H1 (cell line): ENCODE measurements around the gene ZBED5. TPM values are rescaled to one million over a fixed set of nuclear protein-coding genes. Genes with fewer than 3 reads are reported as not detected.

ENCODE experiments used
- CTCF ChIA-PET: fragments of 300-600 bp; sonication (Branson Sonifier 250); formaldehyde crosslinking; loops from one replicate; lab custom pipeline; 2021; ENCODE audit not compliant: partially characterized antibody; lab: Charles Lee
- POLR2A ChIA-PET: fragments of 300-600 bp; sonication (Branson Sonifier 250); formaldehyde crosslinking; loops from one replicate; lab custom pipeline; 2021; ENCODE audit warnings: inconsistent platforms; ENCODE audit not compliant: partially characterized antibody; lab: Charles Lee
- DNase-seq, 2 experiments: peaks; one replicate each; pipeline versions ENCODE4 v3.0.0 to v3.0.0-alpha.2; 2010 to 2022; ENCODE audit warnings: low spot score in 2 of 2, low read depth in 1 of 2, mixed read lengths in 1 of 2
- FAIRE-seq: peaks from 2 replicates; lab custom pipeline; 2011; peaks lifted over from hg19 to GRCh38; lab: Jason Lieb, UNC
- H2AFZ ChIP-seq: 2 replicates; pipeline ENCODE4 v1.8.1; 2012; ENCODE audit warnings: low read length, inconsistent platforms
- H2AK5ac ChIP-seq: 2 replicates; pipeline ENCODE4 v1.6.1; 2013; ENCODE audit warnings: low read depth, low read length
- H2BK120ac ChIP-seq: replicated peaks from 2 replicates; pipeline ENCODE3; 2013; ENCODE audit warnings: low read depth, low read length, inconsistent platforms
- H2BK12ac ChIP-seq: 2 replicates; pipeline ENCODE4 v1.6.1; 2013; ENCODE audit warnings: low read depth, low read length
- H2BK15ac ChIP-seq: 2 replicates; pipeline ENCODE4 v1.6.1; 2013; ENCODE audit warnings: low read length
- H2BK20ac ChIP-seq: 2 replicates; pipeline ENCODE4 v1.6.1; 2013; ENCODE audit warnings: low read length
- H2BK5ac ChIP-seq: 2 replicates; pipeline ENCODE4 v1.6.1; 2013; ENCODE audit warnings: low read depth, low read length
- H3K14ac ChIP-seq: 2 replicates; pipeline ENCODE4 v1.6.1; 2013; ENCODE audit warnings: inconsistent platforms; ENCODE audit not compliant: insufficient read length
- H3K18ac ChIP-seq: 2 replicates; pipeline ENCODE4 v1.6.1; 2013; ENCODE audit warnings: low read length; ENCODE audit errors: extremely low read depth
- H3K23ac ChIP-seq: 2 replicates; pipeline ENCODE4 v1.6.1; 2013; ENCODE audit warnings: inconsistent platforms; ENCODE audit not compliant: insufficient read length
- H3K23me2 ChIP-seq: 2 replicates; pipeline ENCODE4 v1.6.1; 2013; ENCODE audit warnings: low read depth, low read length
- H3K27ac ChIP-seq: 2 replicates; pipeline ENCODE4 v1.6.1; 2011; ENCODE audit warnings: low read depth, low read length, inconsistent platforms
- H3K27me3 ChIP-seq, 4 experiments: replicated peaks in 1 of 4; 1 replicate in 1 of 4; 2 replicates in 3 of 4; pipeline versions ENCODE4 v1.6.1 to v1.8.1; 2011 to 2013; ENCODE audit warnings: low read length in 3 of 4, mild to moderate bottlenecking in 3 of 4, inconsistent platforms in 2 of 4, mixed read lengths in 2 of 4, moderate library complexity in 1 of 4; ENCODE audit not compliant: control insufficient read depth in 3 of 4, insufficient read depth in 3 of 4; ENCODE audit errors: extremely low read depth in 1 of 4
- H3K36me3 ChIP-seq, 4 experiments: 2 replicates each; pipeline versions ENCODE4 v1.6.1 to v1.8.1; 2011 to 2013; ENCODE audit warnings: mild to moderate bottlenecking in 4 of 4, low read length in 3 of 4, moderate library complexity in 2 of 4, control low read depth in 1 of 4, inconsistent platforms in 1 of 4; ENCODE audit not compliant: insufficient read depth in 4 of 4, control insufficient read depth in 2 of 4
- H3K4ac ChIP-seq: replicated peaks from 2 replicates; pipeline ENCODE3; 2013; ENCODE audit warnings: low read length, low read depth, mixed read lengths, inconsistent platforms; ENCODE audit not compliant: insufficient read length
- H3K4me1 ChIP-seq, 4 experiments: replicated peaks in 1 of 4; 1 replicate in 1 of 4; 2 replicates in 3 of 4; pipeline versions ENCODE4 v1.6.1 to v1.8.1; 2011 to 2013; ENCODE audit warnings: low read length in 3 of 4, inconsistent platforms in 2 of 4, mixed read lengths in 1 of 4; ENCODE audit not compliant: insufficient read depth in 4 of 4, control insufficient read depth in 3 of 4
- H3K4me2 ChIP-seq, 2 experiments: 2 replicates each; pipeline versions ENCODE4 v1.6.1 to v1.8.1; 2011 to 2013; ENCODE audit warnings: low read depth in 2 of 2, low read length in 2 of 2, control low read depth in 1 of 2, inconsistent platforms in 1 of 2, mild to moderate bottlenecking in 1 of 2; ENCODE audit not compliant: insufficient read depth in 1 of 2
- H3K4me3 ChIP-seq, 4 experiments: fragments of 200-600, 300-600 bp in 1 of 4; sonication (generic), shearing (Covaris generic), sonication (Bioruptor Twin) in 1 of 4; 2 replicates each; pipeline versions ENCODE4 v1.5.1 to v1.8.1; 2011 to 2016; ENCODE audit warnings: low read length in 4 of 4, low read depth in 3 of 4, control low read depth in 2 of 4, inconsistent platforms in 2 of 4, mild to moderate bottlenecking in 2 of 4, mixed read lengths in 1 of 4, moderate library complexity in 1 of 4; ENCODE audit not compliant: insufficient read depth in 2 of 4; ENCODE audit errors: extremely low read depth in 1 of 4
- H3K56ac ChIP-seq: replicated peaks from 2 replicates; pipeline ENCODE3; 2013; ENCODE audit warnings: low read depth, mild to moderate bottlenecking, mixed read lengths, low read length, inconsistent platforms; ENCODE audit not compliant: insufficient read length
- H3K79me1 ChIP-seq: 2 replicates; pipeline ENCODE4 v1.6.1; 2013; ENCODE audit warnings: low read depth, low read length, control low read depth
- H3K79me2 ChIP-seq, 2 experiments: 2 replicates each; pipeline versions ENCODE4 v1.6.1 to v1.8.1; 2012 to 2013; ENCODE audit warnings: low read length in 2 of 2, mild to moderate bottlenecking in 2 of 2, inconsistent platforms in 1 of 2; ENCODE audit not compliant: insufficient read depth in 2 of 2, control insufficient read depth in 1 of 2
- H3K9ac ChIP-seq, 4 experiments: replicated peaks in 1 of 4; 1 replicate in 1 of 4; 2 replicates in 3 of 4; pipeline versions ENCODE4 v1.6.1 to v1.8.1; 2011 to 2013; ENCODE audit warnings: low read depth in 3 of 4, low read length in 3 of 4, control low read depth in 2 of 4, mild to moderate bottlenecking in 2 of 4, moderate library complexity in 2 of 4, inconsistent platforms in 1 of 4; ENCODE audit errors: extremely low read depth in 1 of 4
- H3K9me3 ChIP-seq, 2 experiments: 2 replicates each; pipeline versions ENCODE4 v1.6.1 to v1.8.1; 2012 to 2013; ENCODE audit warnings: mild to moderate bottlenecking in 2 of 2, moderate library complexity in 2 of 2, control low read depth in 1 of 2, inconsistent platforms in 1 of 2, low read depth in 1 of 2, low read length in 1 of 2, mixed read lengths in 1 of 2; ENCODE audit not compliant: insufficient read depth in 2 of 2
- H4K20me1 ChIP-seq, 2 experiments: replicated peaks in 1 of 2; 2 replicates each; pipeline versions ENCODE3 to v1.8.1; 2011 to 2013; ENCODE audit warnings: inconsistent platforms in 2 of 2, low read length in 2 of 2, mild to moderate bottlenecking in 1 of 2; ENCODE audit not compliant: insufficient read depth in 2 of 2, control insufficient read depth in 1 of 2
- H4K5ac ChIP-seq: 2 replicates; pipeline ENCODE4 v1.6.1; 2013; ENCODE audit warnings: low read length, low read depth, mixed read lengths, inconsistent platforms; ENCODE audit not compliant: insufficient read length
- H4K8ac ChIP-seq: 2 replicates; pipeline ENCODE4 v1.8.0; 2013; ENCODE audit warnings: mild to moderate bottlenecking, moderate library complexity, low read length, inconsistent platforms; ENCODE audit not compliant: insufficient read depth; ENCODE audit errors: extremely low read depth
- H4K91ac ChIP-seq: replicated peaks from 2 replicates; pipeline ENCODE3; 2013; ENCODE audit warnings: low read length, mixed read lengths, inconsistent platforms; ENCODE audit not compliant: insufficient read length
- ATF3 ChIP-seq: IDR thresholded peaks from 2 replicates; pipeline ENCODE4 v1.6.1; 2011; ENCODE audit warnings: low read depth, mild to moderate bottlenecking, low read length; ENCODE audit not compliant: insufficient read depth
- BCL11A ChIP-seq, 2 experiments: IDR thresholded peaks; one replicate each; pipeline ENCODE4 v1.6.1; 2011; ENCODE audit warnings: low read depth in 2 of 2, low read length in 2 of 2, mild to moderate bottlenecking in 2 of 2
- CHD1 ChIP-seq: IDR thresholded peaks from 2 replicates; pipeline ENCODE4 v1.6.1; 2012; ENCODE audit warnings: low read depth, low read length, improper control_type of control experiment
- EP300 ChIP-seq, 2 experiments: IDR thresholded peaks; 1 replicate in 1 of 2; 2 replicates in 1 of 2; pipeline ENCODE4 v1.6.1; 2011 to 2012; ENCODE audit warnings: low read depth in 2 of 2, low read length in 2 of 2, mild to moderate bottlenecking in 2 of 2, borderline replicate concordance in 1 of 2, inconsistent platforms in 1 of 2, moderate library complexity in 1 of 2
- HDAC6 ChIP-seq: IDR thresholded peaks from one replicate; pipeline ENCODE4 v1.7.1; 2012; ENCODE audit warnings: low read depth, mild to moderate bottlenecking, inconsistent platforms, low read length, moderate library complexity
- KDM1A ChIP-seq: fragments of 200-600, 300-600 bp; sonication (generic); IDR thresholded peaks from 2 replicates; pipeline ENCODE4 v1.7.1; 2016; ENCODE audit warnings: mild to moderate bottlenecking, low read length, borderline replicate concordance
- NANOG ChIP-seq: IDR thresholded peaks from 2 replicates; pipeline ENCODE4 v1.6.1; 2011; ENCODE audit warnings: low read length, low read depth, mild to moderate bottlenecking, inconsistent platforms; ENCODE audit not compliant: insufficient read depth, poor library complexity, severe bottlenecking
- NRF1 ChIP-seq: IDR thresholded peaks from 2 replicates; pipeline ENCODE4 v1.6.1; 2011; ENCODE audit warnings: mild to moderate bottlenecking, low read depth, low read length, improper control_type of control experiment
- WGBS, 2 experiments: shearing (Covaris generic) in 1 of 2; methylation state at CpG; one replicate each; pipeline versions ENCODE4 v1.1.6 to v1.1.7; 2013 to 2015; ENCODE audit warnings: low lambda C conversion rate in 2 of 2, mixed read lengths in 2 of 2, inconsistent platforms in 1 of 2, low coverage in 1 of 2, missing lambda C conversion rate in 1 of 2; ENCODE audit not compliant: insufficient replicate concordance in 2 of 2, insufficient coverage in 1 of 2, insufficient read length in 1 of 2; ENCODE audit errors: extremely low coverage in 1 of 2, missing lambda C conversion rate in 1 of 2; 5-methylcytosine and 5-hydroxymethylcytosine counted together
- polyA plus RNA-seq, 7 experiments: library from polyadenylated mRNA; depleted of rRNA in 3 of 7; stranded (reverse) in 5 of 7; unstranded in 2 of 7; fragments of >200 nt in 5 of 7; fragments of 200-250 nt in 2 of 7; gene quantifications; 1 replicate in 5 of 7; 2 replicates in 1 of 7; 4 replicates in 1 of 7; pipeline versions ENCODE4 v1.2.1 to v1.2.3, GENCODE V29; 2011 to 2013; ENCODE audit warnings: missing spikeins in 2 of 7, mixed read lengths in 2 of 7
- total RNA-seq: library from RNA; stranded (reverse); fragmentation: NEBNext Ultra II Directional; extraction: Animal tissue kit (Norgen Biotek cat#: 25700); gene quantifications from 2 replicates; pipeline ENCODE4 v1.2.1, GENCODE V29; 2021

ZBED5 gene
- total and polyA plus RNA-seq, 2 of the 8 experiments (the other 6 are each of a cell fraction or from before 2014, with no cell fraction given): 54.2 to 94.7 TPM

GRCh38 chr11:10824888-10825287 is 33.0 kb downstream of the ZBED5 start:
- no peak overlapping the region for H3K14ac ChIP-seq
- POLR2A ChIA-PET: interaction anchor here (0.7 to 2.4 kb wide), 3 partner anchors 13 to 20 kb away, joined by 3 to 15 read pairs (median 3); partner anchors contain the start of gene EIF4G2
- no peak overlapping the region for H2BK20ac ChIP-seq
- H3K23ac ChIP-seq: no peak overlapping the region
- no peaks in the 10 kb centered on the region for H3K4me1 ChIP-seq
- TF ChIP-seq KDM1A (no peak), ATF3 (no peak), NRF1 (no peak), EP300 (IDR thresholded peaks at IDR 0.05; ENCODE audit: borderline replicate concordance in 1 of 2, low read depth in 2 of 2, low read length in 2 of 2) (no peak), HDAC6 (no peak), NANOG (no peak), BCL11A (IDR thresholded peaks at IDR 0.05; ENCODE audit: low read depth in 2 of 2, low read length in 2 of 2) (no peak), CHD1 (no peak)
- H3K56ac ChIP-seq: no peak overlapping the region
- H4K8ac ChIP-seq: no peak overlapping the region
- H2BK12ac ChIP-seq: no peak overlapping the region
- 0 out of 4 replicates have a peak, but pooled peaks cover 0 to 4% of the 10 kb centered on the region in 2 experiments for H3K9me3 ChIP-seq
- H3K27ac ChIP-seq: no peak overlapping the region
- no peaks in the 10 kb centered on the region for H3K79me1 ChIP-seq
- WGBS, 2 experiments: 91% methylated on average over 3 of the region's 3 CpGs; no CpG with 5 or more reads in 1 of the 2 experiments
- H3K79me2 ChIP-seq: no peaks in the 10 kb centered on the region
- CTCF ChIA-PET: no interaction called here
- H2BK120ac ChIP-seq: no peak overlapping the region
- FAIRE-seq: no peak
- no peak overlapping the region for H2BK15ac ChIP-seq
- H2AK5ac ChIP-seq: no peak overlapping the region
- no peak overlapping the region for H4K91ac ChIP-seq
- peaks cover 1% of the 10 kb centered on the region; the same call in 1 of the 2 replicates for H3K23me2 ChIP-seq
- H3K9ac ChIP-seq: no peak overlapping the region
- H4K20me1 ChIP-seq: no peaks in the 10 kb centered on the region
- H3K4ac ChIP-seq: no peak overlapping the region
- no peak overlapping the region for H3K4me3 ChIP-seq
- no peak overlapping the region for H3K18ac ChIP-seq
- no peak overlapping the region for H4K5ac ChIP-seq
- H2AFZ ChIP-seq: no peak overlapping the region
- H3K27me3 ChIP-seq: no peaks in the 10 kb centered on the region
- no peaks in the 10 kb centered on the region for H3K36me3 ChIP-seq
- H2BK5ac ChIP-seq: no peak overlapping the region
- no peak overlapping the region for H3K4me2 ChIP-seq
- DNase-seq: no peak
